ENCODE data around the gene LRP4.

Gene LRP4

GRCh38 chr11:46894506-46894905 lies 23.8 kb downstream of the LRP4 start:
- DNase-seq (ENCODE audit: low read depth in 1 of 2, low spot score in 1 of 2) = no peak

DNA sequence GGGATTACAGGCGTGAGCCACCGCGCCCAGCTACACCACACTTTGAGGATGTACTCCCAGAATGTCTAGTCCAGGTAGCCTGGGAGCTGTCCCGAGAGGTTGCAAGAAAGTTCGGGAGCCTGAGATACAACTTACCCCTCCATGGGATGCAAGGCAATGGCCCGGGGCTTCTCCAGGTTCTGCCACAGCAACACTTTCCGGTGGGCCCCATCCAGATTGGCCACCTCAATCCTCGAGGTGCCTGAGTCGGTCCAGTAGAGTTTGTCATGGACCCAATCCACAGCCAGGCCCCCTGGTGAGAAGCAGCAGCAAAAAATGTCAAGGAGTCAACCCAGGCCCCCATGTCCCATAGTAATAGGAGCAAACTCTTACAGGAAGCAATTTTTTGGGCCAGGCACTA lies 25.5 kb downstream of the LRP4 start:
- no peak for DNase-seq (ENCODE audit: low read depth in 1 of 2, low spot score in 1 of 2)

- DNase-seq (ENCODE audit: low read depth in 1 of 2, low spot score in 1 of 2) = no peak
Measured at GRCh38 chr11:46892109-46892508, 26.2 kb downstream of the LRP4 start.

- DNase-seq (ENCODE audit: low read depth in 1 of 2, low spot score in 1 of 2) = no peak
Measured at GRCh38 chr11:46890665-46891064, 27.7 kb downstream of the LRP4 start.

- DNase-seq (ENCODE audit: low read depth in 1 of 2, low spot score in 1 of 2) = peak; percentile 22 to 46
Measured at GRCh38 chr11:46889689-46890475, 28.5 kb downstream of the LRP4 start.

GRCh38 chr11:46889251-46889650 lies 29.1 kb downstream of the LRP4 start:
- DNase-seq (ENCODE audit: low read depth in 1 of 2, low spot score in 1 of 2) = no peak

DNA sequence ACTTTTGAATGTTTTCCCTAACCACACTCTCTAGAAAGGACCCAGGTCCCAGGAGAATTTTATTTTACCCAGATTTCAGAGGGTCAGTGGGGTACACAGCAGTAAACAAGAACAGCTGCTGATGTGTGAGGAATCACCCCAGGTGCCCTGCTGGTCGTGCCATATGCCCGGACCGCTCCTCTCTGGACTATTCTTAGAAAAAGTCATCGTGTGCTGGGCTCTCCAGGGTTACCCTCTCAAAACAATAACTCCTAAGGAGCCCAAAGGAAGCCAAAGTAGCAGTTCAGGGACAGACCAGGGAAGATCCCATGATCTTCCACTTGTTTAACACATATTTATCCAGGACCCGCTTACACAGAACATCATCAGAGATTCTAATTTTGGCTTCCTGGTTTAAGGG lies 29.7 kb downstream of the LRP4 start:
- DNase-seq (ENCODE audit: low read depth in 1 of 2, low spot score in 1 of 2) = no peak

DNA sequence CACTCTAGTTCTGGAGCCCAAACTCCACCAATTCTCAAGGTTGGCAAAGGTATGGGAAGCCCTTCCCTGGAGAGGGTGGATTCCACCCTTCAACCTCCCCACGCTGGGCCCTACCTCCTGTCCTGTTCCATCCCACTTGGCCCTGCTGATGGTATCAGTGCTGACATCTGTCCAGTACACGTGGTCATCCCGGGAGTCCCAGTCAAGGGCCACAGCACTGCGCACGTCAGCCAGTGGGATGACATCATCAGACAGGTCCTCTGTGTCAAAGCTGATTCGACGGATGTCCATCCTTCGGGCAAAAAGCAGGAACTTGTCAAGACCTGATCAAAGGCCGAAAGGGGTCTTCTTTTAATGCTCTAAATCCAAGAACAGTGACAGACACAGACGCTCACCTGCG lies 32.1 kb downstream of the LRP4 start:
- DNase-seq (ENCODE audit: low read depth in 1 of 2, low spot score in 1 of 2) = no peak

- no peak for DNase-seq (ENCODE audit: low read depth in 1 of 2, low spot score in 1 of 2)
Measured at GRCh38 chr11:46879056-46879585, 39.2 kb downstream of the LRP4 start.

DNA sequence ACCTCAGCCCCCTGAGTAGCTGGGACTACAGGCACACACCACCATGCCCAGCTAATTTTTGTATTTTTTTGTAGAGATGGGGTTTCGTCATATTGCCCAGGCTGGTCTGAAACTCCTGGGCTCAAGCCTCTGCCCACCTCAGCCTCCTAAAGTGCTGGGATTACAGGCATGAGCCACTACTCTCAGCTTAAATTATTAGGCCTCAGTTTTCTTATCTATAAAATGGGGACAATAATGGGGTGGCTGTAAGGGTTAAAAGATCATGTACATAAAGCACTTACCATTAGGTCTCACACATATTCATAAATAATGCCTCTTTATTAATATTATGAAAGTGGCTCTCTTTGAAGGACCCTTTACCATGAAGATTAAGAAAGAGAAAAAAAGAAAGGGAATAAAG lies 40.8 kb downstream of the LRP4 start:
- DNase-seq (ENCODE audit: low read depth in 1 of 2, low spot score in 1 of 2) = no peak

GRCh38 chr11:46876471-46876870 lies 41.9 kb downstream of the LRP4 start:
- DNase-seq (ENCODE audit: low read depth in 1 of 2, low spot score in 1 of 2) = no peak

DNA sequence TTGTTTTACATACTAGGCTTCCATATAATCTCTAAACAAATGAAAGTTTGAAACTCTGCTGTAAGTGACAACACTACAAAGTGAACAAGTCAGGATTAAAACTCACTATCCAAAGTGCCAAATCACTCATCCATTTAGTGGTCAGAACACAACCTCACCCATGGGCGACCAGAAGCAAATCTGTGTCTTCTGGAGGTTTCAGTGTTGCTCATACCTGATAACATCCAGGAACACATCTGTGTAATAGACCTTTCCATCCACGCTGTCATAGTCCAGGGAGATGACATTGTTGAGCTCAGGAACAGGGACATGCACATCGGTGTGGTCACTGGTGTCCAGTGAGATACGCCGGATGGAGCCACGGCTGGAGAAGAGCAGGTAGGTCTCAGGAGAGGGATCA lies 43.8 kb downstream of the LRP4 start:
- DNase-seq (ENCODE audit: low read depth in 1 of 2, low spot score in 1 of 2) = no peak

- DNase-seq (ENCODE audit: low read depth in 1 of 2, low spot score in 1 of 2) = no peak
Measured at GRCh38 chr11:46868912-46869311, 49.4 kb downstream of the LRP4 start.

DNA sequence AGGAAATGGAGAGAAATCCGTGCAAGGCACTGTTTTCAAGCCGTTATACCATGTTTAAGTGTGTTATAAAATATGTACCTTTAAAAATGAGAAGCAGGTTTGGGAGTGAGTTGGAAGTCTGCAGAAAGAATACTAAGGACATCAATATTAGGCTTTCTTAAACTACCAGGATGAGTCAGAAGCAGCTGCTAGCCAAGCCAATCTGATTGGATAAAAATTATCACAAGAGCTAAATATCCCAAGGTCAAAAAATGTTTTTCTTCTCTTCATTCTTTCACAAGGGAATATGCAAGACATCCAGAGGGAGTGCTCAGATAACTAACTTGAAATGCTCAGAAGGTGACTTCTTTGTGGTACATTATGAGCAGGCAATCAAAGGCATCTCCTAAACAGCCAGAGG lies 53.0 kb downstream of the LRP4 start:
- DNase-seq (ENCODE audit: low read depth in 1 of 2, low spot score in 1 of 2) = no peak

DNA sequence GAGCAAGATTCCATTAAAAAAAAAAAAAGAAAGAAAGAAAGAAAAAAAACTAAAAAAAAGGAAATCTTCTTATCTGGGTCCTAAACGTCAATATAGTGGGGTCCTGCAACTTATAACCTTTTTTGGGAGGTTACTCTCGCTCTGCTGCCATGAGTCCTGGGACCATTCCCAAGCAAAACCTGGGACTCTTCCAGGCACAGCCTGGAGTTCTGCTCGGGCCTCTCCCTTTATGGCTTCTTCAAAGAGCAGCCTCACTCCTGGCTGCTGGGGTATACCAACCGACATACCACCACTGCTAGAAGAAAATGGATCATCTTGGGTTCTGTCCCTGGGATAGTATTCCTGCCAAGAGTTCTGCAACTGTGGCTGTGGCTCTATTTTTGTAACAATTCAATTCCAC lies 58.1 kb downstream of the LRP4 start:
- DNase-seq (ENCODE audit: low read depth in 1 of 2, low spot score in 1 of 2) = no peak

DNA sequence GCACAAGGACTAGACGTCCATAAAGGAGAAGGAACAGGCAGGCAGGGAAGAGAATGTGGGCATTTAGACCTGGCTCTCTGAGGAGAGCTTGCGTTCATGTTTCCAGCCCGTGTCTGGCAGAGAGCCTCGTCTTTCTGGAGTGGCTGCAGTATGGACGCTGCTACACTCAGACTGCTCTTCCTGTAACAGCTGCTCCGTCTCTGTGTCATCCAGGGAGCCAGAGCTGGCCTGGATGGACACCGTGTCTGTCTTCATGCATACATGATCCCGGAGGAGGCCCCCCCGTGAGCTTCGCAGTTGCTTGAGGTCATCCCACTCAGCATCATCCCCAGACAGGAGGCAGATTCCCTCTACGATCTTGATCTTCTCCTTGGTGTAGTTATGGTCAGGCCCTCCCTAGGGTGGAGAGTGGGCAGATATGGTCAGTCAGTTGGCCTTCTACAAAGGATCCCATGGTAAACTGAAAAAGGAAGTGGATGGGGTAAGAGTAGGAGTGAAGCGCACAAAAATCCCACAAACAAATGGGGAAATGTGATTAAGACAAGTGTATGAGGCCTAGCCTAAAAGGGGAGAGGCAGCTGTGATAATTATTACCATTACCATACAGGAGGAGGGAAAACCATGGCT lies 59.3 kb downstream of the LRP4 start:
- DNase-seq (ENCODE audit: low read depth in 1 of 2, low spot score in 1 of 2) = no peak

DNA sequence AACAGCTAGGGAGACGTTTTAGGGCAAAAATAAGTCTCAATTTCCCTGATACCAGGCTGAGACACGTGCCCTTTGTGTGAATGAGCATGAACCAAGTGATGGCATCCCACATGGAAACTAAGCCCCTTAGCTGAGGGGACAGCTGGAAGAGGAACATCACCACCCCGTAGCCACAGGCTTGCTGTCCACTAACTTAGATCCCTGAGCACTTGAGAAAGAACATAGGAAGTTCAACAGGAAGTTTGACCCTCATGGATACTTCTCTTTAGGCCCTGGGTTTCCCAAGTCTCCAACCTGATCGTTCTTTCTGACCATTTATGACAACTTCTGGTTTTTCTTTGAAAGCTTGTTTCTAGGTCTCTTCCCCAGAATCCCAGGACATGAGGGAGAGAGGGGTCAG lies 60.7 kb downstream of the LRP4 start:
- no peak for DNase-seq (ENCODE audit: low read depth in 1 of 2, low spot score in 1 of 2)

DNA sequence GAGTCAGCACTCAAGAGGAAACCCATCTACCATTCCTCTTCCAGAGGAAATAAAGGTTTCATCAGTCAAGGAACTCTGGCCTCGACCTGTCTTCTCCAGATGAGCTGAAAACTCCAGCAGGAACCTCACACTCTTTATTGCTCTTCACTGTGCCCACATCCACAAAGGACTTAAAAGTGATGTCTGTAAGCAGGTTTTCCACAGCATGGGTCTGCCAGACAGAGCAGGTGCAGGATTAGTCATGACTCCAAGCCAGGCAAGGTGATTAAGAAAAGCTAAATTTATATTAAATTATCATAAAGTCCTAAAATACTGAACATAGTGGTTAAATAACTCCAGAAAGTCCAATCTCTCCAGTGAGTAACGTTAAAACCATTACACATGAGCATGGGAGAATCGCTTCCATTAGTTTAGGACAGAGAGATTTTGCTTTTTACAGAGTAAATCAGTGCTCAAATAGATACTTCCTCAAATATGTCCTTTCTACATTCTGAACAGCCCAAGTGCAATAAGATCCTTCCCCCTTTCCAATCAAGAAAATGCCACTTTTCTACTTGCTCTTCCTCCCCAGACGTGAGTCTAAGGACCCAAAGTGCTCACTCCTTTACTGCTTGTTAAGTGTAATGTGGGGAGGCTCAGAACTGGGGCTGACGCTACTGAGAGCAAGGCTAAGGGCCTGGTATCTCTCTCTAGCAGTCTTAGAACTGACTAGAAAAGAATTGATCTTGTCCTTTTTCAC lies 61.6 kb downstream of the LRP4 start:
- DNase-seq (ENCODE audit: low read depth in 1 of 2, low spot score in 1 of 2) = no peak

DNA sequence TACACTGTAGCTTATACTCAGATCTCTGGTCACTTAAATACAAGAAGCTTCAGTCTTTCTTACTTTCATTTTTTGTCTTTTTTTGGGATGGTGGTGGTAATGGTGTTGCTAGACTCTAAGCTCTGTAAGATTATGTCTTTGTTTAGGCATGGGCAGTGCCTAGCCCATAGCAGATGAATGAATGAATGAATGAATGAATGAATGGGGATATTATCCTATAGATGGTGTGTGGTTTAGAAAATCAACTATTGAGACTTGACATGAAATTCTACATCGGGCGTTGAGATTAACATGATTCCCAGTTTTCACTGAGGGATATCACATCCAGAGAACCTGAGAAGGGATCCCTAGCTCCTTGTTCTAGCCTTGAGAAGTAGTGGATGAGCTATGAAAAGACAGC lies 62.5 kb downstream of the LRP4 start:
- DNase-seq (ENCODE audit: low read depth in 1 of 2, low spot score in 1 of 2) = no peak

- no peak for DNase-seq (ENCODE audit: low read depth in 1 of 2, low spot score in 1 of 2)
Measured at GRCh38 chr11:46855167-46855566, 63.2 kb downstream of the LRP4 start.

GRCh38 chr11:46850829-46851380 lies 67.4 kb downstream of the LRP4 start:
- no peak for DNase-seq (ENCODE audit: low read depth in 1 of 2, low spot score in 1 of 2)

- DNase-seq (ENCODE audit: low read depth in 1 of 2, low spot score in 1 of 2) = no peak
Measured at GRCh38 chr11:46849631-46850030, 68.7 kb downstream of the LRP4 start.

All from stimulated activated CD4-positive, alpha-beta T cell treated with anti-CD3 and anti-CD28 coated beads, Interleukin-15, amount 100 ng/mL, for 1 hour (primary cell).